CD4-positive, alpha-beta T cell treated with Interferon gamma for 1 hour (primary cell): Measurements from ENCODE around the gene PREX1.

Experiments used
- DNase-seq: peaks from one replicate; pipeline ENCODE4 v3.0.0-alpha.2; 2020

Gene PREX1

DNA sequence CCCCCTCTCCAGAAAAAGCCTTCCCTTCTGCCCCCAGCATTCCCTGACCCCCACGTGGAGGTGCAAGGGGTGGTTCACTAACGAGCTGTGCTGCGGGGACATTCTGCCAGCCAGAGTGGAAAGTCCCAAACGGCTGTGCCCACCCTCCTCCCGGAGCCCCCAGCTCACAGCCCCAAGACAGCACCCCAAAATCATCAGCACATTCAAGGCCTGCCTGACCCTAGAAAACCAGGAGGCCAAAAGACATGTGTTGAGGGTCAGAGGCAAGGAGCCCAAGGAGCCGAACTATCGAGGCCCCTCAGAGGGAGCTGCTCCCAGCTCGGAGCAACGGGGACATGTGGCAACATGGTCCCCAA lies 197.9 kb downstream of the PREX1 start:
- DNase-seq = no peak

DNA sequence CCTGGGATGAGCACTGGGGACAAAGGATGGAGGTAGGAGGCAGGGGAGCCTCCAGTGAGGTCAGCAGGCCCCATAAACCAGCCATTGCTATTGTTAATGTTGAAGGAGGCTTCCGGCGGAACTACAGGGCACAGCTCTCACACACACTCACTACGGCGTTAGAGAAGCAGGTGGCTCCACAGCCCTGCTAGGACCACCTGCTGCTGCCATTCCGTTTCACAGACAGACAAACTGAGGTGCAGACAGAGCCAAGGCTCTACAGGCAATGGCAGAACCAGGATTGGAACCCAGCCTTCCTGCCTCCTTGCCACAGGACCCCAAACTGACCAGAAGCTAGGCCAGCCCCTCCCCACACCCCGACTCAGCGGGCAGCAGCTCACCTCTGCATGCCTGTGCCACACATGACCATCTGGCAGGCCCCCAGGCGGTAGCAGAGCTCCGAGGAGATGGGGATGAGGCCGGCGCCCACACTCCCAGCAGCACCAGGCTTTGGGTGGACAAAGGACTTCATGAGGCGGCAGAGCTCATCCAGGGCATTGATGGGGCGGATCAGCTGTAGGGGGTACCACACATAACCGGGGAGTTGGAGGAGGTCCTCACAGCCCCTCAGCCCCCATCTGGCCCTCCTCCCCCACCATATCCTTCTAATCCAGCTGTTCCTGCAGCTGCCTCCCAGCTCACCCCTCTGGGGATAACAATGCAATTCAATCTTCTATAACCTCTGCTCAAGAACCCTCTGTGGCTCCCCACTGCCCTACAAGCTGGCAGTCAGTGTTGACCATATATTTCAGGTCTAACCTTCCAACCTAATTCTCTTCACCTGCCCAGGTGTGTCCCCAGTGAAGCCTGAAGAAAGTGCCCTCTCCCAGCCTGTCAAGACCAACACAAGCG lies 198.5 kb downstream of the PREX1 start:
- DNase-seq = no peak

DNA sequence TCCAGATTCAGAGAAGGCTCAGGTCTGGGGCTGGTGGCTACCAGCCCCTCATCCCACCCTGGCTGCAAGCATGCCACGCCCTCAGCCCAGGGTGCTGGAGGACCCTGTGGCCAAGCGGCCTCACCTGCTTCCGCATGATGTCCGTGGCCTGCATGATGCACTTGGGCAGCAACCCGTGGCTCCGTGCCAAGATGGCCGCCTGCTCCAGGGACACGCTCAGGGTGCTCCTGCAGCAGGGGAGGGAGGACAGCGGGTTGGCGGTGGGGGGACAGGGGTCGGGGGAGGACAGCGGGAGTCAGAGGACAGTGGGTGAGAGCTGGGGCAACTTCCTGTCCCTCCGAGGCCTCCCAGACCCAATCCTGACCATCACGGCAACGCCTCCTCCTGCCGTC lies 200.1 kb downstream of the PREX1 start:
- DNase-seq = no peak

DNA sequence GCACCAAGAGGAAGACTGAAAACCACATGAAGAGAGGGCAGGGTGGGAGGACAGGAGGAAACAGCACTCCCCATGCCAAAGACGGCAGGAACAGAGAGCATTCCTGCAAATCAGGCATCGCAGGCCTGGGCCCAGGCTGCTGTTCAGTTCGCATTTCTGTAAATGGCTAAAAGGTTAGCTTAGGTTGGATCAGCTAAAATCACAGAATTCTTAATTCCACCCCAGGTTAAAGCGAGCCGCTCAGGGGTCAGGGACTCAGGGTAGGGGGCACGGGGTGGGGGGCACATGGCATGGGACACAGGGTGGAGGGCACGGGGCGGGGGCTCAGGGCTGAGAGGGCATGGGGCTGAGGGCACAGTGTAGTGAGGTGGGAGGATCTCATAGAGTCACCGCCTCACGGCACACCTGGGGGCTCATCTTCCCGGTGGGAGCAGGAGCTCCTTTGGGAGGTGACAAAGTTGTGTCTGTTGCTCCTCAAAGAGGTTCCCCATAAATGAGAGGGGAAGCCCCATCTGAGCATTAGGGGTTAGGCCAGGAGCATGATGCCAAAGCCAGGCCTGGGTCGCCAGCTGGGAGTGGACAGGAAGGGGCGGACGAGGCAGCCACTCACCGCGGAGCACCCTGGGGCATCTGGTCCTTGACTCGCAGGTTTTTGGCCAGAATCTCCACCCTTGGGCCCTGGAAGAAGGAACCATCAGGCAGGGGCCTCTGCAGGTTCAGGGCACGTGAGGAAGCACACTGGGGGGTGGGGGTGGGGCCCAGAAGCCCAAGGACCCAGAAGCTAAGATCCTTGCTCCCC lies 200.7 kb downstream of the PREX1 start:
- DNase-seq = no peak

DNA sequence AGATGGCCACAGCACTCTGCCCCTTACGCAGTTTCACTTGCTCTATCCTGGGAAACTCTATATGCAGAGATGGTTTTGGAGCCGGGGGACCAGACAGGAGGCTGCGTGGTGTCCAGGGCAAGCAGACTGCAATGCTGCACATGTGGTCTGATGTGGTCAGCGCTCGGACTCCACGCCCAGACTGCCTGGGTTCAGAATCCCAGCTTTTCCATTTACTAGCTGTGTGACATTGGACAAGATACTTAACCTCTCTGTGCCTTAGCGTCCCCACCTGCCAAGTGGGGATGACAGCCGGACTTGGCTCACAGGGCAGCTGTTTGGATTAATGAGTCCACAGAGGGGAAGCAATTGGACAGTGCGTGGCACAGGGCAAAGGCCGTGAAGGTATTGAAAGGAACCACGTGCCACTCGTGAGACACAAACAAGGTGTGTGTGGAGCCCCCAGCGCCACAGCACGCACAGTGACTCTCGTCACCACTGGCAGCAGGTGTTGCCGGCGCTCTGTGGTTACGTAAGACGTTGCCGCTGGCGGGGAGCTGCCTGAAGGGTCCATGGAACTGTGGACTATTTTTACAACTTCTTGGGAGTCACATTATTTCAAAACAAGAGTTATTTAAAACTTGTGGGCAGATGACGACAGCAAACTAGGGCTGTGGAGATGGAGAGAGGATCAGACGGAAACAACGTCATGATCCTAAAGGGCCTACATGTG lies 201.4 kb downstream of the PREX1 start:
- peak; percentile 44 for DNase-seq

DNA sequence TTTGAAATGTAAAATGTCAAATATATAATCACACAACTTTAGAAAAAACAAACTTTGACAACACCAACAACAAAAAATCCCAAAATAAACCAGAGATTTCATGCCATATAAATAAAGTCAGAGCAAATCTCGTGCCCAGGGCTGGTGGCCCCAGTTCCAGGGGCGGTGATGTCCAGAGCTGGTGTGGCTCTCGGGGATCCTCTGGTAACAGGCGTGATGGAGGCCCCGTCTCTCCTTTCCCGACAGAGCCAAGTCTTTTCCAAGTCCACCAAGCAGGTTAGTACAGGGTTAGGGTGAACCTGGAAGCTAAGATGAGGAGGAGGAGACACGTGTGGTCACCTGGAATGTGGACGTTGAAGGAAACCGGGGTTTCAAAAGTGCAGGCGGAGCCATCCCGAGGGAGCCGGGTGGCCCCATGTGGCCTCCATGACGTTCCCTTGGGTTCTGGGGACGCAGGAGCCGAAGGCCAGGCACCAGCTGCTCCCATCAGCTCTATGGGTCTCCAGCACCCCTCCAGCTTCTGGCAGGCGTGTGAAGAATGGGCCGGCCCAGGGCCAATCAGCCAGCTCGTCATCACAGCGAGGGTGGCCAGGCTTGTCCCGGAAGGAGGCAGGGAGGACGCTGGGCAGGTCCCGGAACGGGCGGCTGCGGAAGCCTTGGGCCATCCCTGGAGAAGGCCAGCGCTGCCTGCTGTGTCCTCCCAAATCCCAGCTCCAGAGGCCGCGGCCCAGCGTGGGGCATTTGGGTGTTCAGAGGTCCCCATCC lies 202.5 kb downstream of the PREX1 start:
- DNase-seq = no peak

DNA sequence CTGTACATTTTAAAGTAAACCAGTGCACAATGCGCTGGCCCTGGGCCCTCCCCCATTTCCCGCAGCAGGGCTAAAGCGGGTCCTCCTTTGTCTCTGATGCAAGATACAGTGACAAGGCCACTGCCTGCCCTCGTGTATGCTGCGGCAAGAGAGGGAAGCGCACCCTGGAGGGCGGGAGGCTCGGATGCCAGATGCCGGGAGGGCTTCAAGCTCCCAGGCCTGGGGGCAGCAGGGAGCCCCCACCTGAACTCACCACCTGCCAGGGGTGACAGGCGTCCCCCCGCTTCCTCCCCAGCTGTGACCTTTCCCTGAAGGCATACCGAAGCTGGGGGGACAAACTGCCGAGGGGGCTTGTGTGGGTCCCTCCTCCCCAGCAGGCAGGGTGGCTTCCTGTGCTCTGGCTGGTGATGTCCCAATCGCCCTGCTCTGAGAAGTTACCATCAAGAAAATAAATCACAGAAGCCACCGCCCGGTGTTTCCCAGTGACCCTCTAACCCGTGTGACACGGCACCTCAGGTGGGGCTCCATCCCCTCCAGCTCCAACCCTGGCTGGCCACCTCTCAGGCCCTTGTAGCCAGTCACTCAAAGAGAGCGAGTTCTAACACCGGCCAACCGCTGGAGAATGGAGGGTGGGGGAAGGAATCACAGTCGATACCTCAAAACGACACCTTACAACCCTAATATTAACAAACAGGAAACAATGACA lies 203.3 kb downstream of the PREX1 start:
- no peak for DNase-seq

DNA sequence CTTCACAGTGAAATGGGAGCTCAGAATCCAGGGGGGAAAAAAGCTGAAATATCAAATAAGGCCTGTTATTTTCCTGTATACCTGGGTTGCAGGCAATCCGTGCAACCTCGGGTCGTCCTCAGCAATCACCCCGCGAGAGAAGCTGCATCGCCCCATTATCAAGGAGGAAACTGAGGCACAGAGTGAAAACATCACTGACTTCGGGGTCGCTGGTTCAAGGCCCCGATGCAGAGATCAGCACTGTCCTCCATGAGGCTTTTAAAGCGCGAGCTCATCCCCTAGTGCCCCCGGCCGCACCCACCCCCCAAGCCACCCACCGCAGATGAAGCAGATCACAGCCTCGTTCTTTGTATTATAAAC lies 203.9 kb downstream of the PREX1 start:
- DNase-seq = no peak

DNA sequence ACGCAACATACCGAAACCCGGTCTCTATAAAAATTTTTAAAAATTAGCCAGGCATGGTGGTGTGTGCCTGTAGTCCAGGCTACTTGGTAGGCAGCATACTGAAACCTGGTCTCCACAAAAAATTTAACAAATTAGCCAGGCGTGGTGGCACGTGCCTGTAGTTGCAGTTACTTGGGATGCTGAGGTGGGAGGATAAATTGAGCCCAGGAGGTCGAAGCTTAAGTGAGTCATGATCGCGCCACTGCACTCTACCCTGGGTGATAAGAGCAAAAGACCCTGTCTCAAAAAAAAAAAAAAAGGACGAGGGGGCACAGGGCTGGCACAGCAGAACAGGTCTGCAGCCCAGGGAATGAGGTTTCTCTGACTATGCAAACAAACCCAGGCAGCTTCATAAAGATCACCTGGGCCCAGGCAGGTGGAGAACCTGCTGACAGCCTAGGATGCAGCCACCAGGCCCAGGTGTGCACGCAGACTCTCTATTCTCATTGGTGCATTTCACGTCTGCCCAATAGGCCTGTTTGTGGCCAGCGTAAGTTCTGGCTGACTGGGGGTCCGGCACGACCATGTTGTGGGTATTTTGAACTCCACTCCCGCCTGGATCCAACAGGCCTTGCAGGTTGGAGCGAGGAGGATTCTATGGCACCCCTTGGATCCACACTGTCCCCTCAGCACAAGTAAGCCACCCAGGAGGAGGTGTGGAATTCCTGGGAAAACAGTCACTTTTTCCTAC lies 204.5 kb downstream of the PREX1 start:
- no peak for DNase-seq

DNA sequence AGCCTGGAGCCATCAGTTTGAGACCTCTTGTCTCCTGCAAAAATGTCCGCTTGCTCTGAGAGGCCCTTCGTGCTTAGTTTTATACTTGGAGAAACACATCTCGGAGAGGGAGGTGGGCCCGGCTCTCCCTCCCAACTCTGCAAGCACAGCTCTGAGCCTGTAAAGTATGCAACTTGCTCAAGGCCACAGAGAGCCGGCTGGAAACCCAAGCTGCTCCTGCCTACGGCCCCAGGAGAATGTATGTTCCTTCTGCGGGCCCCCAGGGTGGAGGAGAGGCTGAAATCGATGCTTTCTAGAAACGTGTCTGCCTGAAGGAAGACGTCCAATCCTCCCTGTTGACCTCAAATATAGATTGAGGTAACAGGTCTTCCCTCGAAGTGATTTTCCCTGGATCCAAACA lies 205.4 kb downstream of the PREX1 start:
- DNase-seq = no peak

DNA sequence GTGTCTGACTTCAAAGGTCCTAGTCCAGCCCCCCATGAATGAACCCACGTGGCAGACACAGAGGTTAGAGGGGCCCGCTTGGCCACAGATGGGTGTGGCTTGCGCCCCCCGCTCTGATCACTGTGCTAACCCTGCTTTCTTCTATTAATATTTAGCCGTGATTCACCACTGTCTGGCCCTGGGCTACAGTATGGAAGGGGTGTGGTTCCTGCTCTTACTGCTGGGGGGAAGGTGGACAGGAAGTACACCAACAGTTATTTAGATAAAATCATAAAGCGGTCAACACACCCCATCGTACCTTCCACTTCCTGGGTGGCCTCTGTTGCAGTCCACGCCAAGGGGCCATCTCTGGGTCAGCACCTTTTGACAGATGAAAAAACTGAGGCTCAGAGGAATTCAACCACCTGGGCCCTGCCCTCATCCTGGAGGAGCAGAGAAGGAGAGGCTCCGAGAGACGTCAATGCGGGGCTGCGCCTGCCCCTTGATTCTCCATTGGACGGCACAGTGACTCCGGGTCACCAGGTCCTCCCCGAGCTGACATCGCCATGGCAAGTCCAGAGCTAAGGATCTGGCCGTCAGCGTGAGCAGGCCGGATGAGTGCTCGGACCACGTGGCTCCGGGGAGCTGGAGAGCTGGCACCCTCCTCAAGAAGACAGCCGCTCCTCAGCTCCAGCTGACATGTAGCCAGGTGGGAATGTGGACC lies 206.3 kb downstream of the PREX1 start:
- no peak for DNase-seq

DNA sequence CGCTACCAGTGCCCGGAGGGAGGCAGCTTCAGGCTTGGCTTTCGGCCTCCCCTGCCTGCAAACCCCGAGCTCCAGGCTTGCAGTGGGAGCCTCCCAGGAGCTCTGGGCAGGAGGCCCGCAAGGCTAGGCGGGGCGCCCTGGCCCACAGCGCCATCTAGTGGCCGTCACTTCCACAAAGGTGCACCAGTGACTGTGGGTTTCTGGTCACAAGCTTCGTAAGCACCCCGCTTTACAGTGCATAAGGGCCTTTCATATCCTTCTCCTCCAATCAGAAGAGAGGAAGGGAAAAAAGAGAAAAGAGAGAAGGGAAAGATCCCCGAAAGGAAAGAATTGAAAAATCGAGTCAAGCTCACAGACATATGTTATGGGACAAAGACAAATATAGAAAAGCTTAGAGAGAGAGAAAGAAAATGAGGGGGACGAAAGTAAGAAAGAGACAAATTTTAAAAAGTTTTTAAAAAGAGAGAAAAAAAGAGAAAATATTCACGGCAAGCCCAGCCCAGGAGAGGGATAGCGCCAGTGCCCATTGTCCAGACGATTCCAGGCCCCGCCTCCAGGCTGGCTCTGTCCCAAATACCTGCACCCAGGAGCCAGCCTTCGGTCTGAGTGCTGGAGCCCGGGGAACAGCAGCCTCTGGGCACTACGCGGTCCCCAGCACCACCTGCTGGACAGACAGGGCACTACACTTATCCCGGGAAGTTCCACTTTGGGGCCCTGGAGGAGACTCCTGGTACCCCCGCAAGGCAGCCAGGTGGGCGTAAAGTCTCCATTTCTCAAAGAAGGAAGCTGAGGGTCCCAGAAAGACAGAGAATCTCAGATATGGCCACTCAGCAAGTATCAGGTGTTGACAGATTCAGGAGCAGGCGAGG lies 207.1 kb downstream of the PREX1 start:
- DNase-seq = peak; percentile 57

DNA sequence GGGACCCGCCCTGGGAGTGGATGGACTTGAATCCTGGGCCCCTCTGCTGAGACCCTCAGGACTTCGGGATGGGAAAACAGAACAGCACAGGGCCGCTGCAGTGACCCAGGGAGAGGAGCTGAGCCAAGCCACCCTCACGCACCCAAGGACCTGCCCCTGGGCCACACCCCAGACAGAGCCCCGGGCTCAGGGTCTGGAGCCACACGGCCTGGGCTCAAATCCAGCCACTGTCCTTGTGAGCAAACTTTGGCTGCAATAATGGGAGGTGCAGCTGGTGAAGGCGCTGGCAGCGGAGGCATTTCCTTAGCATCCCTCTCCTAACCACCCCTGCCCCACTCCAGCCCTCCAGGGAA lies 207.7 kb downstream of the PREX1 start:
- no peak for DNase-seq

DNA sequence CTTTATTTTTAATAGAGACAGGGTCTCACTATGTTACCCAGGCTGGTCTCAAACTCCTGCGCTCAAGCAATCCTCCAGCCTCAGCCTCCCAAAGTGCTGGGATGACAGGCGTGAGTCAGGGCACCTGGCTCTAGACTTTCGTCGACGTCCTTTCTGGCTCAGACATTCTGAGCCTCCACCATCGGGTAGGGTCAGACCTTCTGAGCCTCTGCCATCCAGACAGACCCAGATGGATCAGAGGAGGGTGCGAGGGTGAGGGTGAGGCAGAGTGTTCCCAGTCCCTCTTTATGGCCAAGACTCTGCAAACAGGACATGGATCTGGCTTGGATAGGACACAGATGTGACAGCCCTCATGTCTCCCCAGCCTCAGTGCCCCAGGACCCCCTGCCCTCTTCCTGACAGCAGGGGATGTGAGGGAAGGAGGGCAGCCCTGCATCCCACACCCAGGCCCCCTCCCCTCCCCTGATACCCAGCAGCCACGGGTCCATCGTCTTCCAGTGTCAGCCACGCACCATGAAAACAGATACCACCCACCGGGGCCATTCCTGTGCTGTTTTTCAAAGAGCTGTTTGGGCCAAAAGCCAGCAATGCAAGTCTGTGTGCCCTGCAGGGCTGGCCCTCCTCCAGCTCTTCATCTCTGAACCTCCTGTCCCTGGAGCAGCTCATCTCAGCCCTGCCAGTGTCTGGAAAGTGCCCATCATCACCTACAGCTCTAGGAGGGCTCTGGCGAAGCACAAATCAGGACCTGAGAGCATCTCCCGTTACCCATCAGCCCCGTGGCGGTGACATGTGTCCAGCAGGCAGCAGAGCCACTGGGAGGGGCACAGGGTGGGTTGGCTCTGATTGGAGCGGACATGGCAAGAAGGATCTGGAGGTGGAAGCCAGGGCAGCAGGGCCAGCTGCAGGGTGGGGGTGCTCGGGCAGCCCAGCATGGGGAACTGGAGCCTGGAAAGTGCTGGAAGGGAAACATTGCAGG lies 208.4 kb downstream of the PREX1 start:
- DNase-seq = no peak

DNA sequence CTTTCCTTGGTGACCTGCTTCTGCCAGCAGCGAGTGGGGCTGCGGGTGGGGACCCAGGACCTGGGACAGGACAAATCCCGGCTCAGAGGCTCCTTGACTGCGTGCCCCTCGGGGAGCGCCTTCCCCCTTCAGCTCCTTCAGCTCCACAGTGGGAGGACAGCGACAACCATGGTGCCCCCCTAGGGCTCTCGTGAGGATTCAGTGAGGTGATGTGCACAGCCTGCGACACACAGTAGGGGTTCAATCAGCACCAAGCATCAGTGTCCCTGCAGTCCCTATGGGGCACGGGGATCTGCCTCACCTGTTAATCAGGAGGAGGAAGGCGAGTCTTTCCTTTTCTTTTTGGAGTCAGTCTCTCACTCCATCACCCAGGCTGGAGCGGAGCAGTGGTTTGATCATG lies 209.2 kb downstream of the PREX1 start:
- DNase-seq = no peak

DNA sequence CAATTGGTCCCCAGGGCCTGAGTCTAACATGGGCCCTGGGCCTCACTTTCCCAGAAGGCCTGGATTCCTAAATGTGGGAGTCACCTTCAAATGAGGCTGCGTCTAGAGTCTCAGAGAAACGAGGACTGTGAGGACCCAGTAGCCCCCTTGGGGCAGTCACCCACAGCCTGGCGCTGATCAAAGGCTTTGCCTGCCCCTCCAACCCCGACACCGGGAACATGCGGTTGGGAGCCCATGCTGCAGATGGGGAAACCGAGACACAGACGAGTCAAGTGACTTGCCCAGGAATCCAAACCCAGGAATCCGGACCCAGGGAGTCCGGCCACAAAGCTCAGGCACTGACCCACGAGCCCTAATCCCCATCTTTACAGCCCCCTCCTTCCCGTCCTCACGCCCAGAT lies 209.7 kb downstream of the PREX1 start:
- no peak for DNase-seq

DNA sequence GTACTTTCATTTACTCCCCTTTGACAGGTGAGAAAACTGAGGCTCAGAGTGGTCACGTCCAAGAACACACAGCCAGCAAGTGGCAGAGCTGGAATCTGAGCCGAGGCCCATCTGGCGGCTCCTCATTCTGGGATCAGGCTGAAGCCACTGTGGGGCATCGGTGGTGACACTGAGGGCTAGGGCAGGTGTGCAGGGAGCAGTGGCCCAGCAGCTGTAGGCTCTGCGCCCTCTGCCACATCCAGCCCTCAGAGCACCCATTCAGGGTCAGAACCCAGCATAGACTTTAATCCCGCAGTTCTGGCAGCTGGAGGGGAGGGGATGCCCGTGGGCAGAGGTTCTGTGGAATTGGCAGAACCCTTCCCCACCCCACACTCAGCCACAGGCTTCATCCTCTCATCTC lies 210.3 kb downstream of the PREX1 start:
- no peak for DNase-seq

DNA sequence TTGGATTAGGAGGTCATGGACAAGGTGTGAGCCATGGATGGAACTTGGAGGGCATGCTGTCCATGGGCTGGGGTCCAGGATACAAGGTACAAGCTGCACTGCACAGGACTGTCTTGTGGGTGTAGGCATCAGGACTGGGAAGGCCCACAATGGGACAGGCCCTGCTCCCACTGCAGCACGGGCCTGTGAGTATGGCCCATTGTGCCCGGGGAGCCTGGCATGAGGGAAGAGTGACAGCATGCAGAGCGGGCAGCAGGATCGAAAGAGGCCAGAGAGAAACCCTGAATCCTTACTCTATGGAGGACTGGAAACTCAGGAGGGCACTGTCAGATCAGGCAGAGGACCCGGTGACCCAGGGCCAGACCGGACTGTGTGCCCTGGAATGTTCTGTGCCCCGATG lies 211.3 kb downstream of the PREX1 start:
- DNase-seq = no peak

DNA sequence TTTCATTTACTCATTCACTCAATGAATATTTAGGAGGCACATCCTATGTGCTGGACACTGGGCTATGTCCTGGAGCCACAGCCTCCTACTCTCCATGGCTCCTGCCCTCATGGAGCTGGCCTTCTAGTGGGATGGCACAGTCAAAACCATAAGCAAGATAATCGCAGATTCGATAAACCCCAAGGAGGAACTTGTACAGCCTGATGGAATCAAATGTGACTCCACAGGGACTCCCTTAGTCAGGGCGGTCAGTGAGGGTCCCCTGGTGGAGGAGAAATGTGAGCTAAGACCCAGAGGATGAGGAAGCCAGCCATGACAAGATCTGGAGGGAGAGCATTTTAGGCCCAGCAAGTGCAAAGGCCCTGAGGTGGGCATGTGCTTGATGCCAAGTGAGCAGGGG lies 211.9 kb downstream of the PREX1 start:
- no peak for DNase-seq
